Tibial nerve (tissue), 4 donors: ENCODE data around the gene WWC2. TPM values are rescaled to one million over a fixed set of nuclear protein-coding genes. Genes with fewer than 3 reads are reported as not detected.

ENCODE experiments used
- DNase-seq, 2 donors: peaks; one replicate each; pipeline ENCODE4 v3.0.0-alpha.2; 2019; ENCODE audit warnings: low spot score in 2 of 2
- H3K27ac ChIP-seq, 4 donors: fragments of 200-600 bp; sonication (generic) in 3 of 4; one replicate each; pipeline ENCODE4 v1.5.1; 2017 to 2019; ENCODE audit warnings: mild to moderate bottlenecking in 1 of 4
- H3K27me3 ChIP-seq, 2 donors: fragments of 200-600 bp; sonication (generic) in 1 of 2; one replicate each; pipeline versions ENCODE4 v1.5.1 to v1.6.0; 2017 to 2019
- H3K36me3 ChIP-seq, 3 donors: fragments of 200-600 bp; sonication (generic); one replicate each; pipeline ENCODE4 v1.5.1; 2018 to 2019
- H3K4me1 ChIP-seq, 4 donors: fragments of 200-600 bp; sonication (generic) in 3 of 4; one replicate each; pipeline ENCODE4 v1.5.1; 2017 to 2019
- H3K4me3 ChIP-seq, 4 donors: fragments of 200-600 bp; sonication (generic) in 3 of 4; one replicate each; pipeline ENCODE4 v1.5.1; 2017 to 2019; ENCODE audit warnings: mild to moderate bottlenecking in 1 of 4, moderate library complexity in 1 of 4
- H3K9me3 ChIP-seq, 4 donors: fragments of 200-600 bp; sonication (generic) in 3 of 4; one replicate each; pipeline ENCODE4 v1.5.1; 2017 to 2019
- CTCF ChIP-seq, 5 experiments: fragments of 200-600 bp in 3 of 5; fragments of 450-650 bp in 2 of 5; sonication (generic) in 3 of 5; IDR thresholded peaks; one replicate each; pipeline ENCODE4 v1.5.1; 2016 to 2019; ENCODE audit warnings: antibody characterized with exemption in 5 of 5, mild to moderate bottlenecking in 3 of 5, moderate library complexity in 2 of 5
- EP300 ChIP-seq, 2 donors: sonication (generic); formaldehyde crosslinking; IDR thresholded peaks; one replicate each; pipeline ENCODE4 v1.6.1; 2017; ENCODE audit warnings: antibody characterized with exemption in 2 of 2, mild to moderate bottlenecking in 1 of 2
- POLR2A ChIP-seq, 2 donors: fragments of 450-650 bp; IDR thresholded peaks; one replicate each; pipeline ENCODE4 v1.6.1; 2017; ENCODE audit warnings: antibody characterized with exemption in 2 of 2, mild to moderate bottlenecking in 2 of 2, moderate library complexity in 2 of 2
- WGBS, 2 donors: methylation state at CpG; one replicate each; pipeline ENCODE4 v1.1.5; 2018; 5-methylcytosine and 5-hydroxymethylcytosine counted together
- total RNA-seq, 4 donors: library from RNA; depleted of rRNA; stranded (reverse); fragments of >200 nt; gene quantifications; one replicate each; pipeline ENCODE4 v1.1.0, GENCODE V29; 2016

Gene WWC2
- total RNA-seq, 4 donors from 2014 or later, result 38.2 to 60.9 (median 42.9) TPM

DNA sequence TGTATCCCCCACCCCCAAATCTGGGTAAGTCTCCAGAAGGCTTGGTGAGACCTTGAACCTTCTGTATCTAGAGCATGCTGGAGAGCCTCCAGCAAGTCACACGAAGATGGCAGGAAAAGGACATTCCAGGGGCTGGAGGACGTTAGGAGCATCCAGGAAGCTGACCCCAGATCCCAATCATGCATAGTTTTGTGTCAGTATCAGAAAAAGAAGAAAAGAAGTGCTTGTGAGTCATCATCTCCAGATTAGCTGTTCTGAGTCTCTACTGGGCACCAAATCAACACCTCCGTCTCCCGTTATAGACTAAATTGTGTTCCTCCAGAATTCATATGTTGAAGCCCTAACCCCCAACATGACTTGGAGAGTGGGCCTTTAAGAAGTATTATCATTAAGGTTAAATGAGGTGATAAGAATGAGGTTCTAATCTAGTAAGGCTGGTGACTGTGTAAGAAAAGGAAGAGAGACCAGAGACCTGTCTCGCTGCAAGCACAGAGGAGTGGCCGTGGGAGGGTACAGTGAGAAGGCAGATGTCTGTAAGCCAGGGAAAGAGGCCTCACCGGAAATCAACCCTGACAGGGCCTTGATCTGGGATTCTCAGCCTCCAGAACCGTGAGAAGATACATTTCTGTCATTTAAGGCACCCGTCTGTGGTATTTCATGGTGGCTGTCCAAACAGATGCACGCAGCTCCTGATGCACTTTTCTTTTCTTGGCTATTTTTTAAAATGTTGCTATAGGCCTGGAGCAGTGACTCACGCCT is 261.3 kb downstream of the WWC2 start:
- H3K27ac ChIP-seq, result no peak overlapping the region
- TF ChIP-seq CTCF (IDR thresholded peaks at IDR 0.05) (no peak), POLR2A (IDR thresholded peaks at IDR 0.05) (no peak), EP300 (IDR thresholded peaks at IDR 0.05) (no peak)
- H3K4me1 ChIP-seq, result no peaks in the 10 kb centered on the region
- H3K36me3 ChIP-seq, result no peaks in the 10 kb centered on the region
- no peaks in the 10 kb centered on the region for H3K27me3 ChIP-seq
- no peak for DNase-seq
- 72% methylated on average over 11 of the region's 11 CpGs for WGBS, 2 donors
- no peak overlapping the region for H3K4me3 ChIP-seq
- no peaks in the 10 kb centered on the region for H3K9me3 ChIP-seq

DNA sequence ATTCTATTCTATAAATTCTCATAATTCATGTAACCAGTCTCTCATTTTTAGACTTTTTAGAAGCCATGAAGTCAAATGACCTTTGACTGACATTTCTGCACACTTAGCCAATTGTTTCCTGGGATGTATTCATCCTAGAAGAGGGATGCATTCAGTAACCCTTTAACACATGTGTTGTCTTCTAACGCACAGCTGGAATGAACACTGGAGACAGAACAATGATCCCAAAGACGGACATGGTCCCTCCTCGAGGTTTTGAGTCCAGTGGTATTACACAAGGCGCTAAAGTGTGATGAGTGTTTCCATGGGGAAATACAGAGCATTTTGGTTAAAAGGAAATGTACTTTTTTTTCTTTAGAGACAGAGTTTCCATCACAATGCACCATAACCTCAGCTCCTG is 263.0 kb downstream of the WWC2 start:
- no peak overlapping the region for H3K27ac ChIP-seq
- WGBS, 2 donors, result 65 to 68% methylated on average over 4 of the region's 4 CpGs
- DNase-seq, result no peak
- TF ChIP-seq EP300 (IDR thresholded peaks at IDR 0.05) (no peak), POLR2A (IDR thresholded peaks at IDR 0.05) (no peak), CTCF (IDR thresholded peaks at IDR 0.05) (no peak)
- H3K27me3 ChIP-seq, result no peaks in the 10 kb centered on the region
- no peaks in the 10 kb centered on the region for H3K9me3 ChIP-seq
- H3K36me3 ChIP-seq, result no peaks in the 10 kb centered on the region
- H3K4me3 ChIP-seq, result no peak overlapping the region
- no peaks in the 10 kb centered on the region for H3K4me1 ChIP-seq

DNA sequence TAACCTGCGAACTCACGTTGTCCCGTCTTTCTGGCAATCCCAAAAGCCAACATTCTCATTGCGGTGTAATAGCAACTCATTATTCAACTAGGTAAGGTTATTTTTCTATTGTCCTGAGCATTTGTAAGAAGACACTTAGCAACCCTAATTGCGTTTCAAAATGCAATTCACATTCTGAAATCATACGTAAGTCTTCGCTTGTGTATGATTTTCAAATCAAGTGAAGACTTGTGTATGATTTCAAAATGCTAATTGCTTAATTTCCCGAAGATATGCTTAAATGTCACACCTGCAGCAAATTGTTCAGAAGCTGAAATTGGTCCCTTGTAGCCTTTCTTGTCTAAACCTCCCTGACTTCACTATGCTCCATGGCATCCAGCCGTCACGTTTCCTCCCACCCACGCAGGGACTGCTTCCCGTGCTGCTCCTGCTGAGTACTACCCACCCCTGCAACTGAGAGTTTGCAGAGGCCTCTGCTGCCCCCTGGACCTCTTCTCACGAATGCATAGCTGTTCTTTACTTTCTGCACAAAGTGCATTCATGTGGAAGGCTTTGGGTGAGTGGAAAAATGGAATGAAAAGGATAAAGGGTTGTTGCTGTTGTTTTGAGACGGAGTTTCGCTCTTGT is 264.0 kb downstream of the WWC2 start:
- TF ChIP-seq CTCF (IDR thresholded peaks at IDR 0.05) (no peak), POLR2A (IDR thresholded peaks at IDR 0.05) (no peak)
- Histone ChIP-seq H3K9me3 (no peaks in the 10 kb centered on the region), H3K4me3 (no peak overlapping the region), H3K36me3 (no peaks in the 10 kb centered on the region), H3K4me1 (no peaks in the 10 kb centered on the region), H3K27ac (no peak overlapping the region), H3K27me3 (no peaks in the 10 kb centered on the region)
- DNase-seq, result no peak
- 54 to 55% methylated on average over 15 of the region's 15 CpGs for WGBS, 2 donors

DNA sequence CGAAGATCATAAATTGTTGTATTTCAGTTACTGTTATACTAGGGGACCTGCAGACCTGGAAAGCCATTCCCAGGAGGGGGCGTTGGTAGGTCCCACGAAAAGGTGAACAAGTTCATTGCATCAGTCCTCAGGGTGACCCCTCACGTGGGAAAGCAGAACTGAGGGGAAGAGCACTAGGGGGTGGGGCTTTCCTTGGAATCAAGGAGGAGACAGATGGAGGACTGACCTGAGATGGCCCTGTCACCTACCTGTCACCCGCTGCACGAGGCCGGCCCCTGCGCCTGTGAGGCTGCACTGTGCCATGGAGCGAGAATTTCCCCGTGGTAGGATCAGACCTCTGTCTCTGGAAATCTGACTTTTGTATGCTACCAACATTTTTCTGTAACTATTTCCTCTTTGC is 265.0 kb downstream of the WWC2 start:
- WGBS, 2 donors, result 66 to 77% methylated on average over 10 of the region's 10 CpGs
- Histone ChIP-seq H3K36me3 (no peaks in the 10 kb centered on the region), H3K27ac (no peak overlapping the region), H3K4me3 (no peak overlapping the region), H3K4me1 (no peaks in the 10 kb centered on the region), H3K9me3 (no peaks in the 10 kb centered on the region), H3K27me3 (no peaks in the 10 kb centered on the region)
- no peak for DNase-seq
- no peak for TF ChIP-seq POLR2A (IDR thresholded peaks at IDR 0.05)
- TF ChIP-seq CTCF (IDR thresholded peaks at IDR 0.05), result no peak
- TF ChIP-seq EP300 (IDR thresholded peaks at IDR 0.05), result no peak

DNA sequence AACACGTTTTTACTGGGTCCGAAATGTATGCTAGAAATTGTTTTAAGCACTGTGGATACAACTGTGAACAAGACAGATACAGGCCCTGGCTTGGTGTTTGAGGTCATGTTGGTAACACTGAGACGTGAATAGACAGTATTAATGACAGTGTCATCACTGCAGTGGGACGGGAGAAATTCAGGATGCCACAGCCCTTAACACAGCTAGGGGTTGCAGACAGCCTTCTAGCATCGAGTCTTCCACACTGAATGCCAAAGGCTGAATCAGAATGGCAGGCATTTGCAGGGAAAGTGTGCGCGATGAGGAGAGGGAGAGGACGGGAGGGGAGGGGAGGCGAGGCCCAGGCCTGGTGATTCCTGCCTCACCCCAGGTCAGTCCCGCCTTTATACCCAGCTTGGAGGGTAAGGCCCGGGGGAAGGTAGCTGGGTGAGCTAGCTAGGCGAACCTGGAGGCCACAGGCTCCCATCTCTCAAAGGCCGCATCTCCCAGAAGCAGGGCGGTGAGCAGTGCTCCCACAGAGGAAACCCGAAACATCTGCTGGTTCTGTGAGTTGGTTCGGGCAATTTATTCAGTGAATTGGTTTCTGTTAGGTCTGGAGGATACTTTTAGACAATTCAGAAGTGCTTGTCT is 267.3 kb downstream of the WWC2 start:
- no peak for DNase-seq
- H3K27me3 ChIP-seq, result no peaks in the 10 kb centered on the region
- no peaks in the 10 kb centered on the region for H3K36me3 ChIP-seq
- H3K9me3 ChIP-seq, result no peaks in the 10 kb centered on the region
- no peak for TF ChIP-seq CTCF (IDR thresholded peaks at IDR 0.05)
- WGBS, 2 donors, result 73 to 75% methylated on average over 12 to 16 of the region's 16 CpGs
- H3K27ac ChIP-seq, result no peak overlapping the region
- no peaks in the 10 kb centered on the region for H3K4me1 ChIP-seq
- no peak overlapping the region for H3K4me3 ChIP-seq
